HT1080 (cell line): ENCODE results near the gene HSPG2. TPM values are rescaled to one million over a fixed set of nuclear protein-coding genes. Genes with fewer than 3 reads are reported as not detected.
"Not testable (repeated sequence)": the region's sequence is repeated elsewhere in the genome, so short reads cannot be mapped to it uniquely, and the experiment has no call there.

Source experiments
- DNase-seq: peaks from one replicate; pipeline ENCODE4 v3.0.0-alpha.2; 2015; ENCODE audit warnings: low read depth
- total RNA-seq: library from RNA; depleted of rRNA; stranded (reverse); fragments of >200 nt; shearing (Covaris generic); gene quantifications from 2 replicates; pipeline ENCODE4 v1.2.3, GENCODE V29; 2014

The HSPG2 gene
- total RNA-seq, 1 experiment from 2014 or later: 2.5 TPM

GRCh38 chr1:21811875-21812305 is 125.2 kb downstream of the HSPG2 start, which contains the start of gene LDLRAD2:
Gene LDLRAD2, plus strand, starts transcription at chr1:21812265. Its CDS starts 187 bp downstream, at chr1:21812452.
- DNase-seq: no peak

- DNase-seq: no peak
Observed at GRCh38 chr1:21804536-21804935, 132.6 kb downstream of the HSPG2 start.

- peak; percentile 70 for DNase-seq
Observed at GRCh38 chr1:21801100-21801499, 136.0 kb downstream of the HSPG2 start.

- DNase-seq: no peak
Observed at GRCh38 chr1:21799730-21800129, 137.4 kb downstream of the HSPG2 start.

- no peak for DNase-seq
Observed at GRCh38 chr1:21795075-21795474, 142.0 kb downstream of the HSPG2 start.

GRCh38 chr1:21794656-21795055 is 142.5 kb downstream of the HSPG2 start:
- no peak for DNase-seq

GRCh38 chr1:21793104-21793503 is 144.0 kb downstream of the HSPG2 start:
- no peak for DNase-seq

GRCh38 chr1:21786640-21787039 is 150.5 kb downstream of the HSPG2 start:
- no peak for DNase-seq

GRCh38 chr1:21785764-21786163 is 151.3 kb downstream of the HSPG2 start:
- DNase-seq: not testable (repeated sequence)

- peak; percentile 98 for DNase-seq
Observed at GRCh38 chr1:21783679-21784603, 153.2 kb downstream of the HSPG2 start.

GRCh38 chr1:21782868-21783678 is 154.0 kb downstream of the HSPG2 start, which contains the start of gene USP48:
Gene USP48, minus strand, starts transcription at chr1:21783149. Its CDS starts 192 bp downstream, at chr1:21782957.
- peak; percentile 92 for DNase-seq

- DNase-seq: peak; percentile 50
Observed at GRCh38 chr1:21782349-21782867, 154.7 kb downstream of the HSPG2 start.

GRCh38 chr1:21781815-21782348 is 155.2 kb downstream of the HSPG2 start:
- DNase-seq: no peak

GRCh38 chr1:21779613-21780521 is 157.2 kb downstream of the HSPG2 start:
- no peak for DNase-seq

GRCh38 chr1:21778405-21778727 is 158.7 kb downstream of the HSPG2 start:
- DNase-seq: no peak

- DNase-seq: not testable (repeated sequence)
Observed at GRCh38 chr1:21776925-21777324, 160.2 kb downstream of the HSPG2 start.

GRCh38 chr1:21775985-21776562 is 161.0 kb downstream of the HSPG2 start:
- DNase-seq: no peak

GRCh38 chr1:21775550-21775914 is 161.6 kb downstream of the HSPG2 start:
- no peak for DNase-seq

- DNase-seq: no peak
Observed at GRCh38 chr1:21774835-21775549, 162.1 kb downstream of the HSPG2 start.
